Tibial nerve (tissue), 4 donors: Measurements from ENCODE around the gene KRABD2.

Experiments used
- DNase-seq, 2 donors: peaks; one replicate each; pipeline ENCODE4 v3.0.0-alpha.2; 2019; ENCODE audit warnings: low spot score in 2 of 2
- H3K27ac ChIP-seq, 4 donors: fragments of 200-600 bp; sonication (generic) in 3 of 4; one replicate each; pipeline ENCODE4 v1.5.1; 2017 to 2019; ENCODE audit warnings: mild to moderate bottlenecking in 1 of 4
- H3K27me3 ChIP-seq, 2 donors: fragments of 200-600 bp; sonication (generic) in 1 of 2; one replicate each; pipeline versions ENCODE4 v1.5.1 to v1.6.0; 2017 to 2019
- H3K36me3 ChIP-seq, 3 donors: fragments of 200-600 bp; sonication (generic); one replicate each; pipeline ENCODE4 v1.5.1; 2018 to 2019
- H3K4me1 ChIP-seq, 4 donors: fragments of 200-600 bp; sonication (generic) in 3 of 4; one replicate each; pipeline ENCODE4 v1.5.1; 2017 to 2019
- H3K4me3 ChIP-seq, 4 donors: fragments of 200-600 bp; sonication (generic) in 3 of 4; one replicate each; pipeline ENCODE4 v1.5.1; 2017 to 2019; ENCODE audit warnings: mild to moderate bottlenecking in 1 of 4, moderate library complexity in 1 of 4
- H3K9me3 ChIP-seq, 4 donors: fragments of 200-600 bp; sonication (generic) in 3 of 4; one replicate each; pipeline ENCODE4 v1.5.1; 2017 to 2019
- CTCF ChIP-seq, 5 experiments: fragments of 200-600 bp in 3 of 5; fragments of 450-650 bp in 2 of 5; sonication (generic) in 3 of 5; IDR thresholded peaks; one replicate each; pipeline ENCODE4 v1.5.1; 2016 to 2019; ENCODE audit warnings: antibody characterized with exemption in 5 of 5, mild to moderate bottlenecking in 3 of 5, moderate library complexity in 2 of 5
- EP300 ChIP-seq, 2 donors: sonication (generic); formaldehyde crosslinking; IDR thresholded peaks; one replicate each; pipeline ENCODE4 v1.6.1; 2017; ENCODE audit warnings: antibody characterized with exemption in 2 of 2, mild to moderate bottlenecking in 1 of 2
- POLR2A ChIP-seq, 2 donors: fragments of 450-650 bp; IDR thresholded peaks; one replicate each; pipeline ENCODE4 v1.6.1; 2017; ENCODE audit warnings: antibody characterized with exemption in 2 of 2, mild to moderate bottlenecking in 2 of 2, moderate library complexity in 2 of 2
- WGBS, 2 donors: methylation state at CpG; one replicate each; pipeline ENCODE4 v1.1.5; 2018; 5-methylcytosine and 5-hydroxymethylcytosine counted together

KRABD2 gene

GRCh38 chr17:8369944-8370343 is 6.6 kb downstream of the KRABD2 start:
- Histone ChIP-seq H3K4me1 (peaks cover 0 to 10% (median 0%) of the 10 kb centered on the region in 4 donors), H3K4me3 (no peak overlapping the region), H3K27me3 (no peaks in the 10 kb centered on the region), H3K36me3 (peaks cover 0 to 40% (median 3%) of the 10 kb centered on the region in 3 donors), H3K27ac (no peak overlapping the region), H3K9me3 (no peaks in the 10 kb centered on the region)
- DNase-seq: no peak
- TF ChIP-seq POLR2A (IDR thresholded peaks at IDR 0.05): no peak
- TF ChIP-seq CTCF (IDR thresholded peaks at IDR 0.05): no peak
- no peak for TF ChIP-seq EP300 (IDR thresholded peaks at IDR 0.05)
- 89 to 90% methylated on average over 8 of the region's 8 CpGs for WGBS, 2 donors

- Histone ChIP-seq H3K4me1 (peaks cover 0 to 8% (median 0%) of the 10 kb centered on the region in 4 donors), H3K27ac (no peak overlapping the region), H3K4me3 (no peak overlapping the region), H3K27me3 (no peaks in the 10 kb centered on the region), H3K9me3 (no peaks in the 10 kb centered on the region), H3K36me3 (peaks cover 0 to 43% (median 3%) of the 10 kb centered on the region in 3 donors)
- TF ChIP-seq POLR2A (IDR thresholded peaks at IDR 0.05) (no peak), CTCF (IDR thresholded peaks at IDR 0.05) (no peak), EP300 (IDR thresholded peaks at IDR 0.05) (no peak)
- DNase-seq: no peak
- WGBS, 2 donors: 74 to 77% methylated on average over 3 of the region's 3 CpGs
Observed at GRCh38 chr17:8368193-8368592, 8.3 kb downstream of the KRABD2 start.

GRCh38 chr17:8366231-8366630 is 10.3 kb downstream of the KRABD2 start:
- H3K36me3 ChIP-seq: peaks cover 0 to 37% (median 3%) of the 10 kb centered on the region in 3 donors
- TF ChIP-seq EP300 (IDR thresholded peaks at IDR 0.05): peak; percentile 41 to 61
- TF ChIP-seq CTCF (IDR thresholded peaks at IDR 0.05): no peak
- no peak for TF ChIP-seq POLR2A (IDR thresholded peaks at IDR 0.05)
- H3K9me3 ChIP-seq: no peaks in the 10 kb centered on the region
- no peak for DNase-seq
- 63 to 67% methylated on average over 2 of the region's 2 CpGs for WGBS, 2 donors
- peak overlapping the region in 1 of 4 donors; percentile 25 for H3K27ac ChIP-seq
- peaks cover 0 to 7% (median 0%) of the 10 kb centered on the region in 4 donors for H3K4me1 ChIP-seq
- H3K27me3 ChIP-seq: no peaks in the 10 kb centered on the region
- H3K4me3 ChIP-seq: no peak overlapping the region

- DNase-seq: no peak
- peak overlapping the region in 2 of 4 donors; percentile 8 to 28 for H3K27ac ChIP-seq
- H3K36me3 ChIP-seq: peaks cover 0 to 36% (median 3%) of the 10 kb centered on the region in 3 donors
- peak in 1 of 2 donors; percentile 69 for TF ChIP-seq EP300 (IDR thresholded peaks at IDR 0.05)
- no peak for TF ChIP-seq POLR2A (IDR thresholded peaks at IDR 0.05)
- no peak for TF ChIP-seq CTCF (IDR thresholded peaks at IDR 0.05)
- peaks cover 0 to 7% (median 0%) of the 10 kb centered on the region in 4 donors for H3K4me1 ChIP-seq
- no peaks in the 10 kb centered on the region for H3K9me3 ChIP-seq
- no peaks in the 10 kb centered on the region for H3K27me3 ChIP-seq
- 79 to 80% methylated on average over 1 of the region's 1 CpG for WGBS, 2 donors
- no peak overlapping the region for H3K4me3 ChIP-seq
Observed at GRCh38 chr17:8365143-8365542, 11.4 kb downstream of the KRABD2 start.

- peaks cover 0 to 12% (median 0%) of the 10 kb centered on the region in 4 donors for H3K4me1 ChIP-seq
- no peak for DNase-seq
- no peaks in the 10 kb centered on the region for H3K9me3 ChIP-seq
- WGBS, 2 donors: 92 to 93% methylated on average over 4 of the region's 4 CpGs
- no peak for TF ChIP-seq CTCF (IDR thresholded peaks at IDR 0.05)
- no peak for TF ChIP-seq POLR2A (IDR thresholded peaks at IDR 0.05)
- no peak for TF ChIP-seq EP300 (IDR thresholded peaks at IDR 0.05)
- no peaks in the 10 kb centered on the region for H3K27me3 ChIP-seq
- no peak overlapping the region for H3K27ac ChIP-seq
- no peak overlapping the region for H3K4me3 ChIP-seq
- H3K36me3 ChIP-seq: peaks cover 0 to 13% (median 0%) of the 10 kb centered on the region in 3 donors
Observed at GRCh38 chr17:8362651-8363332, 13.7 kb downstream of the KRABD2 start.
